Stimulated activated CD8-positive, alpha-beta memory T cell treated with anti-CD3 and anti-CD28 coated beads, Interleukin-12 subunit alpha, Interleukin-12 subunit beta, amount 100 ng/mL, for 1 hour (primary cell): Measurements from ENCODE around the gene GALNT1.
"Not testable (repeated sequence)": the region's sequence is repeated elsewhere in the genome, so short reads cannot be mapped to it uniquely, and the experiment has no call there.

Experiments used
- DNase-seq: peaks from one replicate; pipeline ENCODE4 v3.0.0-alpha.2; 2020; ENCODE audit warnings: low read depth

GALNT1 gene

DNA sequence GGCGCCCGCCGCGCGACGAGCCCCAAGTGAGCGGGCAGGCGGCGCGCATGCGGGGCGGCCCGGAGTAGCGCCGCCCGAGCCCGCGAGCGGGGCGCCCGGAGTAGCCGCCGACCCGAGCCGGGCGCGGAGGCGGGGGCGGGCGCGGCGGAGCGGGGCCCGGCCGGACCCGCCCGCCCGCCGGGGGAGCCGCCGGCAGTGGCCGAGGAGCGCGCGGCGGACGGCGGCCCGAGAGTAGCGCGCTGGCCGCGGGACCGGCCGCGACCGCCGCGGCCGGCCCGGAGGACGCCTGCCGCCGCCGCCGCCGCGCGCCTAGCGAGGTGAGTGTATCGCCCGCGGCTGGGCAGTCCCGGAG is at the start of gene GALNT1:
Gene GALNT1, plus strand, starts transcription at position 195 of the 352 bp plus-strand sequence. CDS start 72,923 bp downstream, outside the sequence.
- DNase-seq: no peak

DNA sequence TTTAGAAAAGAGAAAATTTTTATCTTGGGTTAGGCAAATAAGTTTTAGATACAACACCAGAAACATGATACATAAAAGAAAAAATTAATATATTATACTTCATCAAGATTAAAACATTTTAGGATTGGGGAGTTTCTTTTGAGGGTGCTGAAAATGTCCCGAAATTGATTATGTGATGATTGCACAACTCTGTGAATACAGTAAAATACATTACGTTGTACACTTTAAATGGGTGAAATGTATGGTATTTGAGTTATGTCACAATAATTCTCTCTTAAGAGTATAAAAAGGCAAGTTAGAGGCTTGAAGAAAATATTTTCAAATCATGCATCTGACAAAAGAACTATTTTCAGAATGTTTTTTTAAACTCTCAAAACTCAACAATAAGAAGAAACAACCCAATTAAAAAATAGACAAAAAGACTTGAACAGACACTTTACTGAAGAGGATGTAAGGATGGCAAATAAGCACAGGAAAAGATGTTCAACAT is 47.6 kb upstream of the GALNT1 start:
- DNase-seq: no peak

DNA sequence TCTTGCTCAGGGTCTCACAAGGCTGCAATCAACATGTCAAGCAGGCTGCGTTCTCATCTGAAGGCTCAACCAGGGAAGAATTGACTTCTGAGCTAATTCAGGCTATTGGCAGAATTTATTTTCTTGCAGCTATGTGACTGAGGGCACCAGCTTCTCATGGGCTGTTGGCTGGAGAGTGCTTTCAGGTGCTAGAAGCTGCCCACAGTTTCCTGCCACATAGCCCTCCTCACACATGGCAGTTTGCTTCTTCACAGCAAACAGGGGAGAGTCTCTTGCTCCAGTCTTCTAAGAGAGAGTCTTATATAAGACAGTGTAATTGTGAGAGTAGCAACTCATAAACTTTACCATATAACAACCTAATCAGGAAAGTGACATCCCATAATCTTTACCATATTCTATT is 46.2 kb upstream of the GALNT1 start:
- no peak for DNase-seq

GRCh38 chr18:35542356-35542755 is 39.2 kb upstream of the GALNT1 start:
- DNase-seq: no peak

GRCh38 chr18:35547008-35547605 is 34.4 kb upstream of the GALNT1 start:
- DNase-seq: no peak

DNA sequence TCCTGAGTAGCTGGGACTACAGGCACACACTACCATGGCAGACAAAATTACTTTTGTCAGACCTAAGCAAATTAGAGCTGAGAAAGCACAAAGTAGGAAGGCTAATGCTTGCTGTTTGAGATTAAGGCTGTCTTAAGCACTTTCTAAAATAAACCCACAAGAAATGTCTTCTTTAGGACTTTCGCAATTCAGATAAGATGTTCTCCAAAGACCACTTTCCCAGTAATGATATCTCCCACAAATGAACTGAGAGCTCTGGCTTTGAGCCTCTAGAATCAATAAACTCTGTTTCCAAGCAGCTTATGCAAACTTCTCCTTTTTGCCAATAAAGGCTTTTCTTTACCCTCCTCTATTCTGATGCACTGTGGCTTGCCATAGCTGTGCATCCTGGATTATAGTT is 32.0 kb upstream of the GALNT1 start:
- DNase-seq: no peak

DNA sequence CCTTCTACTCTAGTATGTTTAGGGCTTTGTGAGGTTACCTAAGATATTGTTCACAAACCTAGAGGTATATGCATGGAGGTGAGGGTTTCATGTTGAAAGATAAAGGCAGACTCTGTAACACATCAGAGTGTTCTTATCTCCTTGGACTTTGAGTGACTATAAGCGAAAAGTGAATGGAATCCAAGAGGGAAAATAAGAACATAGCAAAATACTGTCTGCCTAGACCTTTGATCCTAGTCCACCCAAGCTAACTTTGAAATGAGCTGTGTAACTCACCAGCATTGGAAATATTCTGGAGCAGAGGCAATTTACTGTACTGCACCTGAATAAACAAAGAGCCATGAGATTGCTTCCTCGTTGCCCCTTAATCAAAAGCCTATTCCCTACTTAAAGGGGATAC is 28.2 kb upstream of the GALNT1 start:
- no peak for DNase-seq

GRCh38 chr18:35555538-35555937 is 26.0 kb upstream of the GALNT1 start:
- not testable (repeated sequence) for DNase-seq

DNA sequence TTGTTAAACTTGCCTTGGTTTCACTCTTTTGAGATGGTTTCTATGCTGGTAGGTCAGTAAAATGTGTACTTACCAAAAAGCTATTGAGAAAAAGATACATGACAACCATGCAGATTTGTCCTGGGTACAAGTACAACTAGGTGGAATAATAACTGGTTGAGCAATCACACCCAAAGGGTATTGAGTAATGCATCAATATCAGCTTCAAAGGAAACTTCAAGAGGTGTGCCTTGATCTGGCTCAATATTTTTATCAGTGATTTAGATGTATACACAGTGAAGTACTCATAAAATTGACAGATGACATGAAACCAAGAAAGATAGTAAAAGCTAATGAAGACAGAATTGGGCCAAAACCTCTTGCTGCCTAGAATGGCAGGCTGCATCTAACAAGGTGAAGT is 21.7 kb upstream of the GALNT1 start:
- DNase-seq: no peak

DNA sequence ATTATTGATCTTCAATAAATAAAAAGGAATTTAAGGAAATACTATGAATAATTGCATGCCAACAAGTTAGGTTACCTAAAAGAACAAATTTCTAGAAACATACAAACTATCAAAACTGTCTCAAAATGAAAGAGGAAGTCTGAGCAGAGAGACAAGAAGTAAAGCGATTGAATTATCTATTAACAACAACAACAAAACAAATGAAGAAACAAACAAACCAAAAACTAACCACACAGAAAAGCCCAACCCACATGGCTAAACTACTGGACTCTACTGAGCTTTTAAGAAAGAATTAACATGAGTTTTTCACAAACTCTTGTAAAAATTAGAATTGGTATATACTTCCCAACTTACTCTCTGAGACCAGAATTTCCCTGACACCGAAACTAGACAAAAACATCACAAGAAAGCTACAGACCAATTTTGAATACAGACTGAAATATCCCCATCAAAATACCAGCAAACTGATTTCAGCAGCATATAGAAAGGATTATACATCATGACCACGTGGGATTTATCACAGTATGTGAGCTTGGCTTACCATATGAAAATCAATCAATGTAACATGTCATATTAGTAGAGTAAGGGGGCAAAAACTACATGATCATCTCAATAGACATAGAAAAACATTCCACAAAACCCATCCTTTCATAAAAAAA is 16.6 kb upstream of the GALNT1 start:
- no peak for DNase-seq

DNA sequence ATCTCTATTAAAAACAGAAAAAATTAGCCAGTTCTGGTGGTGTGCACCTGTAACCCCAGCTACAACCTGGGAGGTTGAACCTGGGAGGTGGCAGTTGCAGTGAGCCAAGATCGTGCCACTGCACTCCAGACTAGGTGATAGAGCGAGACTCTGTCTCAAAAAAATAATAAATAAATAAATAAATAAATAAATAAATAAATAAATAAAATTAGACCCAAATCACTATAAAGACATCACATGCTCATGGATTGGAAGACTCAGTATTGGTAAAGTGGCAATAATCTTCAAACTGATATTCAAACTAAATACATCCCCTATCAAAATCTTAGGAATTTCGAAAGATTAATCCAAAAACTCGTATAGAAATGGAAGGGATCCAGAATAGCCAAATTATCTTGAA is 15.5 kb upstream of the GALNT1 start:
- DNase-seq: no peak

GRCh38 chr18:35570182-35570581 is 11.4 kb upstream of the GALNT1 start:
- DNase-seq: no peak

DNA sequence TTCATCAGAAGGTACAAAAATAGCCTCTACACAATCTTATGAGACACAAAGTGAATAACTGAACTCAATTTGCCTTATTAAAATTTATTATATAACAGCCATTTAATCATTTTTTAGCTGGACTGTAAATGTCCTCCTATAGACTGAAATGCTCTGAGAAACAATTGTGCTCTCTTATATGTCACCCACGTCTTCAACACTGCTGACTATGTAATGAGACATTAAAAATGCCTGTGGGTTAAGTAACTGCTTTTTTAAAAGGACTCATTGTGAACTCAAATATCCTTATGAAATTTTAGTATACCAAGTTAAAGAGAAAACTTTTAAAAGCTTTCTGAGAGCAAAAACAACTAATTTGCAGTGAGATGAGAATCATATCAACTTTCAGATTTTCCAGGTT is 10.4 kb upstream of the GALNT1 start:
- no peak for DNase-seq

DNA sequence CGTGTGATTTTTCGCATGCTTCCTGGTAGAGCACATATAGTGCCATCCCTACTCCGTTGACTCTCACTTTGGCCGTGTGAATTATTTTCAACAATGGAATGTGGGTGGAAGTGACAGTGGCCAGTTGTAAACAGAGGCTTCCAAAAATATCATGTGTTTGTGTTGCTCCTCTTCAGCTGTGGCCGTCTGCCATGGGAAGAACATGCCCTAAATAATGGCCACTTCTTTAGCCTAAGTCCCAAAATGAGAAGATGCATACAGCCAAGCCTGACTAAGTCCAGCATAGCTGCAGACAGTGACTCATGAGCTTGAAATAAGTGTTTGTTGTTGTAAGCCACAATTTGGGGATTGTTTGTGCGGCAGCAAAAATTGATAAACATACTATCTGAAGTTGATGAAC is 8.9 kb upstream of the GALNT1 start:
- DNase-seq: no peak

DNA sequence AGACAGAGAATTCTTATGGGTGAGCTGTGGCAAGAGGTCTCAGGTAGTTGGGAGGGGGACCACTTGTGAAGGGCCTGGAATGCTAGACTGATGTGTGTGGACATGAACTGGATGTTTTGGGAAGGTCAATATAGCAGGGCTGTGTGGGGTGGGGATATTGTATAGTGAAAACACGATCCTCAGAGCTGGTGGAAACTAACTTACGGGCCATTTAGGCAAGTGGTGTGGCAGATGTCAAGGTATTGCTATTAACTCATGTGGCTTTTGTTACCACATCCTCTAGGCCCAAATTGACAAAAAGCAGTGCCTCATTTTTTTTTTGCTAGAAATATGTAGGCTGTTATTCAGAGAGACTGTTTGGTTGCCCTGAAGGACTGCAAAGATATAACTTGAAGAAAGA is 8.0 kb upstream of the GALNT1 start:
- no peak for DNase-seq

GRCh38 chr18:35576240-35576845 is 5.2 kb upstream of the GALNT1 start:
- DNase-seq: not testable (repeated sequence)

DNA sequence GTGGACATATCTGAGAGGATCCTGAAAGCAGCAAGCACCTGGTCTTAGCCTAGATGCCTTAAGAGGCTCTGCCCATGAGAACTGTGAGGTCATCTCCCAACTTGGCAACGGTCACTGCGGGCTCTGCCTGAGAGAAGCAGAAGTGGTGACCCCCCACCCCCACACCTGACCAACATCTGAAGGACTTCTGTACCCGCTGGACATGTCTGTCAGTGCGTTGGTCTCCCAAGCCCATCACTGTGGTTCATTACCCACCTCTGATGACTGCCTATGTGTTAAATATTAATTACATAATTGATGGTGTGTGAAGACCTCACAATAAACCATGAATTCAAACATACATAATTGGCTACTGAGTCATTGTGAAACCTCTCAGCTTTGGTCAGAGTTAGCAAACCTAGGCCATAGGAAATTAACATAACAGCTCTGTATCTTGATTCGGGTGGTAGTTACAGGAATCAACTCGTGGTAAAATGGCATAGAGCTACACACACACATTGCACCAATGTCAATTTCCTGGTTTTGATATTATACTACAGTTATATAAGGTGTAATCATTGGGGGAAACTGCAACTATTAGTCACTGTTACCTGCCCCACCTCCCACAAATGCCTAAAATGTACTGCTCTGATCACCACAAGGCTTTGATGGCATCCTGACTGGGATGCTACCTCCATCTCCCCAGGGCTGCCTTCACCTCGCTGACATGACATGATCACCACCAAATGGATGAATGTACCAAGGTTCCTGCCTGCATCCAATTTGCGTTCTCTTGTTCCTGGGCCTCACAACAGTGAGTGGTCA is 4.3 kb upstream of the GALNT1 start:
- no peak for DNase-seq

DNA sequence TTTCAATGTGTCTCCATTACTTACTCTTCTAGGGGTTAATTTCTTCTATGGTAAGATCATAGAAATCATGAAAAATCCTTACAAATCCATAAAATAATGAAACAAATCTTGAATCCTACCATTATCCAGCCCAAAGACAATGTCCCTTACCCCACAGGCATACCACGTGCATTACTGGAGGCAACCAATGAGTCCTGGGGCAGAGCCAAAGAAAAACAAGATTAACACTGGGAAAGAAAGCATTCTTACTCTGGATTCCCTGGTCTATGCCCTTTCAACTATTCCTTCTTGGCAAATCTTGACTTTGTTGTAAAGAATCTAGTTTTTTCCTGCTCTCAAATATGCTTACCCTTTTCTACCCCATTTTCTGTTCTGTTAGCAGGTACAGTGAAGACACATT is 3.1 kb upstream of the GALNT1 start:
- no peak for DNase-seq

GRCh38 chr18:35578936-35579335 is 2.6 kb upstream of the GALNT1 start:
- no peak for DNase-seq

DNA sequence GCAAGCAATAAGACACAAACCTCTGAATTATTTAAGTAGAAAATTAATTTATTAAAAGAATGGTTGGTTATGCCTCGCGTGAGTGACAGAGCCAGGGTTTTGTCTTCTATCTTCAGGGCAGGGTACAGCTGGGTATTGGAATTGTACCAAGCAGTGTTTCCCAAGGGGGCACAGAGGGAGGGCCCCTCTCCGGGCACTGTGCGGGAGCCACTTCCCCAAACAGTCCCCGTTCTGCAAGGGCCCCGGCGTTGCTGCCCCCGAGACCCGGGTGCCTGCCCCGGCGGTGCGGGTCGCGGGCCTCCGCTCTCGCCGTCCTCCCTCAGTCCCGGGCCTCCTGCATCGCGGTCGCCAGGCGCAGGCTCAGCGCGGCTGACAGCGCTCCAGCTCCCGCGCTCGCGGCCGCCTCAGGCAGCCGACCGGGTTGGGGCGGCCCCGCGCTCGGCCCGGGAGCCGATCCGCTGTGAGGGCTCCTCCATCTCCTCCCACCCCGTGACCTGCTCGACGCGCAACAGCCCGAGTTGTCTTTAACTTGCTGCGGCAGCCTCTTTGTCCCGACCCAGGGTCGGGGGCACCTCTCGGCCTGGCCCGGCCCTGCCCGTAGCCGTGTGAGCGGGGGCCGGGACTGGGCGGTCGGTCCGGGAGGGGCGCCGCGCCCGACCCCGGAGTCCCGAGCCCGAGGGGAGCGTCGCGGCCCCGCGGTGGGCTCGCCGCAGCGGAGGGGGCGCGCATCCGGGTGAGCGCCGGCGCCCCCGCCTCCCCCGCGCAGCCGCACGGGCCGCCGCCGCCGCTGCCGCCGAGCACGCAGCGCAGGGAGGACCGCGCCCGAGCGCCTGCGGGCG is 620 bp upstream of the GALNT1 start:
- peak; percentile 16 for DNase-seq

DNA sequence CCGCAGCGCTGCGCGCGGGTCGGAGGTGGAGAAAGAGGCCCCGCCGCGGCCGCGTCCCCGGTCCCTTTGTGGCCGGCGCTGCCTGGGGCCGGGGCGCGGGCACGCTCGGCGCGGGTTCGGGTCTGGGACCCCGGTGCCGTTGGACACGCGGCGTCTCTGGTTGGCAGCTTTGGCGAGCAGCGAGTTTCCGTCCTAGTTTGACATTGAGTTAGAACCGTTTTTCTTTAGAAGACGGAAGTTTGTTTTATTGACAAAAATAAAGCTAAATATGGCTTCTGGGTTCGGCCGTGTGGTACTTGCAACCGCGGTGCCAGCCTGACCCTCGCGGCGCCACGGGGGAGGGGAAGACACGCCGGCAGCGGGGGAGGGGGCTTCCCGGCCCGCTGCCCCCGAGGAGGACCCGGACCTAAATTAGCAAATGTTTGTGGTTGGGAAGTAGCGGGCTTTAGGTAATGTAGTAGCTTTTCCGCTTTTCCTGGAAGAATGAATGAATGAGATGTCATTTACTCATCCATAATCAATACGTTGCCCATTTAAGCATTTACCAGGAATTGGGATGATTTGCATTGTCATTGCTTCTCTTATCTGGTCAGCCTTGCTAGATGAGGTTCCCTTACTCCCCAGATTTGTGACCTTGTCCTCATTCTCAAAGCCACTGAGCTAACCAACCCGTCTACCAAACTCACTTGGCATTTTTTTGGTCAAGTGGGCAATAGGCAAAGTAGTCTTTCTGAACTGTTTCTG is 530 bp downstream of the GALNT1 start:
- no peak for DNase-seq
